Heart left ventricle (tissue), 16 donors: ENCODE measurements around the gene OLIG1. TPM values are rescaled to one million over a fixed set of nuclear protein-coding genes. Genes with fewer than 3 reads are reported as not detected.
A peak's percentile ranks its signal among the peaks of the same experiment; 100 is the strongest.

Experiments used
- ATAC-seq, 4 donors: fragments of 200-7000 bp; cut with Tn5 transposase; one replicate each; pipeline ENCODE4 v1.9.1; 2020 to 2022; ENCODE audit warnings: moderate library complexity in 4 of 4, mild to moderate bottlenecking in 3 of 4, moderate number of reproducible peaks in 1 of 4
- DNase-seq, 5 donors: peaks; one replicate each; pipeline ENCODE4 v3.0.0-alpha.2; 2020
- H3K27ac ChIP-seq, 12 donors: fragments of 200-600 bp; sonication (generic) in 4 of 12; one replicate each; pipeline versions ENCODE4 v1.5.0 to v1.8.0; 2016 to 2022; ENCODE audit warnings: mild to moderate bottlenecking in 2 of 12
- H3K27me3 ChIP-seq, 9 donors: fragments of 200-600 bp; sonication (generic) in 2 of 9; one replicate each; pipeline versions ENCODE4 v1.5.1 to v1.8.0; 2016 to 2022; ENCODE audit warnings: mild to moderate bottlenecking in 3 of 9
- H3K36me3 ChIP-seq, 9 donors: fragments of 200-600 bp; sonication (generic) in 2 of 9; one replicate each; pipeline versions ENCODE4 v1.5.0 to v1.8.0; 2018 to 2022; ENCODE audit warnings: mild to moderate bottlenecking in 2 of 9
- H3K4me1 ChIP-seq, 12 donors: fragments of 200-600 bp; sonication (generic) in 4 of 12; one replicate each; pipeline versions ENCODE4 v1.5.0 to v1.8.0; 2016 to 2022; ENCODE audit warnings: mild to moderate bottlenecking in 3 of 12
- H3K4me3 ChIP-seq, 12 donors: fragments of 200-600 bp; sonication (generic) in 4 of 12; one replicate each; pipeline versions ENCODE4 v1.5.0 to v1.8.0; 2017 to 2022; ENCODE audit warnings: mild to moderate bottlenecking in 9 of 12, moderate library complexity in 4 of 12
- H3K9me3 ChIP-seq, 12 donors: fragments of 200-600 bp; sonication (generic) in 4 of 12; one replicate each; pipeline versions ENCODE4 v1.5.0 to v1.8.0; 2016 to 2022; ENCODE audit warnings: mild to moderate bottlenecking in 1 of 12
- CTCF ChIP-seq, 12 donors: fragments of 200-600 bp; sonication (generic) in 4 of 12; IDR thresholded peaks; one replicate each; pipeline versions ENCODE4 v1.5.0 to v1.8.0; 2018 to 2022; ENCODE audit warnings: antibody characterized with exemption in 12 of 12, mild to moderate bottlenecking in 5 of 12
- POLR2A ChIP-seq, 2 donors: fragments of 450-650 bp; IDR thresholded peaks; one replicate each; pipeline ENCODE4 v1.6.1; 2017; ENCODE audit warnings: antibody characterized with exemption in 2 of 2, mild to moderate bottlenecking in 2 of 2, moderate library complexity in 2 of 2
- WGBS, 4 donors: extraction: QIAGEN DNeasy Blood & Tissue Kit in 2 of 4; methylation state at CpG; one replicate each; pipeline versions ENCODE4 v1.1.5 to v1.1.7; 2013 to 2018; 5-methylcytosine and 5-hydroxymethylcytosine counted together
- intact Hi-C, 10 donors: fragments of 100-400 bp; cut with DNase I; formaldehyde crosslinking; loops; one replicate each; pipeline versions ENCODE4 v1.11.1 to v1.14.2; 2022
- polyA plus RNA-seq, 2 donors: library from polyadenylated mRNA; stranded (reverse); fragments of 200-250 nt; gene quantifications; one replicate each; pipeline ENCODE4 v1.2.3, GENCODE V29; 2013
- total RNA-seq, 9 donors: library from RNA; depleted of rRNA in 2 of 9; stranded (reverse); fragments of >200 nt in 2 of 9; fragmentation: NEBNext Ultra II Directional in 3 of 9; extraction: Animal tissue kit (Norgen Biotek cat#: 25700) in 3 of 9; gene quantifications; one replicate each; pipeline versions ENCODE4 v1.1.0 to v1.2.4, GENCODE V29; 2016 to 2023
- donor health status: ischemic (EF 13 %, LVEDD 7.1; RV severe dilation, severe dysfunction).
- donor health status: healthy with polysubstance abuse.
- donor health status: DM: no; HTN: yes; CAD: no.
- donor health status: DM: no; HTN: no; CAD: no.
- donor health status: ischemic (EF 25% LVEDD 6.9; RV normal size, moderate dysfunction).
- donor health status: ischemic (EF 25% LVEDD 5.7; RV mildly dilated, moderate dysfunction).
- donor health status: healthy.
- donor health status: DM: yes; HTN: yes; CAD: no.
- donor health status: ischemic (EF 35%, LVEDD 5.7; RV mildly dilated, moderate dysfunction).
- donor health status: nonischemic (EF 11% LVEDD 7.7; RV severe dilation, severe dysfunction).
- donor health status: DM: yes; HTN: yes; CAD: no.
- donor health status: PGD.
- donor health status: ischemic (EF 29% LVEDD 5.4; RV normal size, mild dysfunction).
- donor health status: nonischemic (EF 23%, LVEDD 6.1; RV moderate dilation, normal function).

OLIG1 gene
- total and polyA plus RNA-seq, 11 donors, result 0.11 to 0.67 TPM; not detected in 9

- peaks cover 0 to 15% (median 0%) of the 10 kb centered on the region in 12 donors for H3K4me1 ChIP-seq
- DNase-seq (no peak), ATAC-seq (peak in 1 of 4 donors; percentile 31)
- H3K9me3 ChIP-seq, result no peaks in the 10 kb centered on the region
- no peak overlapping the region for H3K27ac ChIP-seq
- H3K27me3 ChIP-seq, result peaks cover 1 to 92% (median 25%) of the 10 kb centered on the region in 9 donors
- TF ChIP-seq POLR2A (IDR thresholded peaks at IDR 0.05) (no peak), CTCF (IDR thresholded peaks at IDR 0.05) (no peak)
- 43 to 67% (median 57%) methylated on average over 7 of the region's 7 CpGs for WGBS, 4 donors
- intact Hi-C loops, result no loop called here
- H3K4me3 ChIP-seq, result no peak overlapping the region
- H3K36me3 ChIP-seq, result no peaks in the 10 kb centered on the region
Measured at GRCh38 chr21:33039536-33039935, 30.4 kb upstream of the OLIG1 start.

GRCh38 chr21:33040215-33040614 lies 29.7 kb upstream of the OLIG1 start:
- no peaks in the 10 kb centered on the region for H3K36me3 ChIP-seq
- DNase-seq, result no peak
- no peak overlapping the region for H3K4me3 ChIP-seq
- no peak for ATAC-seq
- no peaks in the 10 kb centered on the region for H3K9me3 ChIP-seq
- H3K27me3 ChIP-seq, result peaks cover 0 to 92% (median 23%) of the 10 kb centered on the region in 9 donors
- peaks cover 0 to 15% (median 0%) of the 10 kb centered on the region in 12 donors for H3K4me1 ChIP-seq
- TF ChIP-seq POLR2A (IDR thresholded peaks at IDR 0.05) (no peak), CTCF (IDR thresholded peaks at IDR 0.05) (no peak)
- no peak overlapping the region for H3K27ac ChIP-seq
- 85 to 95% (median 91%) methylated on average over 3 of the region's 3 CpGs for WGBS, 4 donors
- intact Hi-C loops, result no loop called here

GRCh38 chr21:33041981-33042380 lies 28.0 kb upstream of the OLIG1 start:
- DNase-seq (no peak), ATAC-seq (no peak)
- Histone ChIP-seq H3K4me3 (no peak overlapping the region), H3K9me3 (no peaks in the 10 kb centered on the region), H3K27ac (no peak overlapping the region), H3K27me3 (peaks cover 0 to 84% (median 15%) of the 10 kb centered on the region in 9 donors), H3K36me3 (no peaks in the 10 kb centered on the region), H3K4me1 (peaks cover 0 to 4% (median 0%) of the 10 kb centered on the region in 12 donors)
- 44 to 60% (median 49%) methylated on average over 2 of the region's 2 CpGs for WGBS, 4 donors
- intact Hi-C loops, result no loop called here
- TF ChIP-seq POLR2A (IDR thresholded peaks at IDR 0.05) (no peak), CTCF (IDR thresholded peaks at IDR 0.05) (no peak)

- Histone ChIP-seq H3K4me1 (no peaks in the 10 kb centered on the region), H3K9me3 (no peaks in the 10 kb centered on the region), H3K27ac (no peak overlapping the region), H3K4me3 (no peak overlapping the region), H3K27me3 (peaks cover 0 to 83% (median 15%) of the 10 kb centered on the region in 9 donors), H3K36me3 (no peaks in the 10 kb centered on the region)
- intact Hi-C loops, result no loop called here
- DNase-seq, result no peak
- WGBS, 4 donors, result 13 to 31% (median 26%) methylated on average over 4 of the region's 4 CpGs
- no peak for ATAC-seq
- TF ChIP-seq CTCF (IDR thresholded peaks at IDR 0.05), result no peak
- no peak for TF ChIP-seq POLR2A (IDR thresholded peaks at IDR 0.05)
Measured at GRCh38 chr21:33042812-33043211, 27.1 kb upstream of the OLIG1 start.
